ENCODE results near the gene SYT7. TPM values are rescaled to one million over a fixed set of nuclear protein-coding genes. Genes with fewer than 3 reads are reported as not detected.

Gene SYT7
- total RNA-seq, 1 donor from 2014 or later: 4.1 TPM

GRCh38 chr11:61611309-61611708, 30.4 kb upstream of the SYT7 start:
- Mint-ChIP-seq H3K27ac (ENCODE audit: unreplicated experiment) (no peak overlapping the region), H3K9me3 (no peaks in the 10 kb centered on the region), H3K36me3 (ENCODE audit: low read depth) (no peaks in the 10 kb centered on the region), H3K27me3 (ENCODE audit: low read depth) (no peaks in the 10 kb centered on the region), H3K4me3 (no peak overlapping the region), H3K4me1 (peaks cover 16% of the 10 kb centered on the region)
- DNase-seq (ENCODE audit: low read depth, low spot score): no peak
- no peak for TF ChIP-seq CTCF (conservative IDR thresholded peaks at IDR 0.05)

- no peak overlapping the region for H3K4me3 Mint-ChIP-seq
- H3K27me3 Mint-ChIP-seq (ENCODE audit: low read depth): no peaks in the 10 kb centered on the region
- no peaks in the 10 kb centered on the region for H3K36me3 Mint-ChIP-seq (ENCODE audit: low read depth)
Measured at GRCh38 chr11:61610905-61611304, 30.0 kb upstream of the SYT7 start.

GRCh38 chr11:61609980-61610366, 29.1 kb upstream of the SYT7 start:
- Mint-ChIP-seq H3K4me1 (peaks cover 16% of the 10 kb centered on the region), H3K27ac (ENCODE audit: unreplicated experiment) (peak overlapping the region; percentile 59), H3K27me3 (ENCODE audit: low read depth) (peaks cover 3% of the 10 kb centered on the region), H3K4me3 (no peak overlapping the region), H3K9me3 (no peaks in the 10 kb centered on the region), H3K36me3 (ENCODE audit: low read depth) (no peaks in the 10 kb centered on the region)
- peak; percentile 43 for TF ChIP-seq CTCF (conservative IDR thresholded peaks at IDR 0.05)
- DNase-seq (ENCODE audit: low read depth, low spot score): no peak

More at GRCh38 chr11:61610905-61611304, 30.0 kb upstream of the SYT7 start:
- Mint-ChIP-seq H3K27ac (ENCODE audit: unreplicated experiment) (no peak overlapping the region), H3K9me3 (no peaks in the 10 kb centered on the region), H3K4me1 (peaks cover 16% of the 10 kb centered on the region)
- TF ChIP-seq CTCF (conservative IDR thresholded peaks at IDR 0.05): no peak
- no peak for DNase-seq (ENCODE audit: low read depth, low spot score)

GRCh38 chr11:61609000-61609979, 28.4 kb upstream of the SYT7 start:
- Mint-ChIP-seq H3K9me3 (no peaks in the 10 kb centered on the region), H3K4me3 (no peak overlapping the region), H3K4me1 (peaks cover 16% of the 10 kb centered on the region), H3K27ac (ENCODE audit: unreplicated experiment) (peak overlapping the region; percentile 59), H3K27me3 (ENCODE audit: low read depth) (peaks cover 3% of the 10 kb centered on the region), H3K36me3 (ENCODE audit: low read depth) (no peaks in the 10 kb centered on the region)
- DNase-seq (ENCODE audit: low read depth, low spot score): no peak
- no peak for TF ChIP-seq CTCF (conservative IDR thresholded peaks at IDR 0.05)

GRCh38 chr11:61607920-61608599, 27.2 kb upstream of the SYT7 start:
- TF ChIP-seq CTCF (conservative IDR thresholded peaks at IDR 0.05): no peak
- Mint-ChIP-seq H3K4me1 (peaks cover 16% of the 10 kb centered on the region), H3K27me3 (ENCODE audit: low read depth) (peaks cover 3% of the 10 kb centered on the region), H3K27ac (ENCODE audit: unreplicated experiment) (no peak overlapping the region), H3K4me3 (no peak overlapping the region), H3K9me3 (no peaks in the 10 kb centered on the region), H3K36me3 (ENCODE audit: low read depth) (no peaks in the 10 kb centered on the region)
- DNase-seq (ENCODE audit: low read depth, low spot score): no peak
